ENCODE measurements around the gene CDC34. TPM values are rescaled to one million over a fixed set of nuclear protein-coding genes. Genes with fewer than 3 reads are reported as not detected.

CDC34 gene
- total RNA-seq, 1 donor from 2014 or later: 42.5 TPM

DNA sequence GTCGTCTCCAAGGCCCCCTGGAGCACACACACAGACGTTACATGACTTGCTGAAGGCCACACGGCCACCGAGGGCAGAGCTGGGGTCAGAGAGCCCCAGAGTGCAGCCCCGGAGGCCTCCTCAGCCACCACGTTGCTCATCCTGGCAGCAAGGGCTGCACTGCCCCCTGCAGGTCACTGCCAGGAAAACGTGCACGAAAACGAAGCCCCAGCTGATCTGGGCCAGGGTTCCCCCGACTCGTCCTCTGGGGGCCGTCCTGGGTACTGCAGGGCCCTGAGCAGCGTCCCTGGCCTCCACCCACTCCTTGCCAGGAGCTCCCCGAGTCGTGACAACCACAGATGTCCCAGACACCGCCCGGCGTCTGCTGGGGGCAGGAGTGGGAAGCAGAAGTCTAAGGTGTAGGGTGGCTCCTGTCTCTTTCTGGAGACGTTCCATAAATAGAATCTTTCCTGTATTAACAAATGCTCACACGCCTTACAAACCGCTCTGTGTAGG, 20.9 kb upstream of the CDC34 start:
- H3K27ac ChIP-seq: no peak overlapping the region
- H3K4me2 ChIP-seq: peak overlapping the region; percentile 69
- peak; percentile 94 for DNase-seq (ENCODE audit: low spot score)
- no peaks in the 10 kb centered on the region for H3K36me3 ChIP-seq
- Mint-ChIP-seq H3K9me3 (no peaks in the 10 kb centered on the region), H3K27ac (no peak overlapping the region), H3K36me3 (peaks cover 14% of the 10 kb centered on the region), H3K4me3 (peak overlapping the region; percentile 69), H3K27me3 (ENCODE audit: insufficient read depth, low read depth) (peaks cover 11% of the 10 kb centered on the region), H3K4me1 (peaks cover 38% of the 10 kb centered on the region)
- no peak for TF ChIP-seq EZH2phosphoT487 (IDR thresholded peaks at IDR 0.05)
- TF ChIP-seq, protein P1, sequence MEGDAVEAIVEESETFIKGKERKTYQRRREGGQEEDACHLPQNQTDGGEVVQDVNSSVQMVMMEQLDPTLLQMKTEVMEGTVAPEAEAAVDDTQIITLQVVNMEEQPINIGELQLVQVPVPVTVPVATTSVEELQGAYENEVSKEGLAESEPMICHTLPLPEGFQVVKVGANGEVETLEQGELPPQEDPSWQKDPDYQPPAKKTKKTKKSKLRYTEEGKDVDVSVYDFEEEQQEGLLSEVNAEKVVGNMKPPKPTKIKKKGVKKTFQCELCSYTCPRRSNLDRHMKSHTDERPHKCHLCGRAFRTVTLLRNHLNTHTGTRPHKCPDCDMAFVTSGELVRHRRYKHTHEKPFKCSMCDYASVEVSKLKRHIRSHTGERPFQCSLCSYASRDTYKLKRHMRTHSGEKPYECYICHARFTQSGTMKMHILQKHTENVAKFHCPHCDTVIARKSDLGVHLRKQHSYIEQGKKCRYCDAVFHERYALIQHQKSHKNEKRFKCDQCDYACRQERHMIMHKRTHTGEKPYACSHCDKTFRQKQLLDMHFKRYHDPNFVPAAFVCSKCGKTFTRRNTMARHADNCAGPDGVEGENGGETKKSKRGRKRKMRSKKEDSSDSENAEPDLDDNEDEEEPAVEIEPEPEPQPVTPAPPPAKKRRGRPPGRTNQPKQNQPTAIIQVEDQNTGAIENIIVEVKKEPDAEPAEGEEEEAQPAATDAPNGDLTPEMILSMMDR (IDR thresholded peaks at IDR 0.05): peak; percentile 100
- H3K4me3 ChIP-seq: peak overlapping the region; percentile 25
- no peak overlapping the region for H3K9ac ChIP-seq
- H3K9me3 ChIP-seq (ENCODE audit: low read depth): no peaks in the 10 kb centered on the region
- peaks cover 20% of the 10 kb centered on the region for H3K4me1 ChIP-seq
- no peak overlapping the region for H2AFZ ChIP-seq (replicated peaks)
- no peaks in the 10 kb centered on the region for H3K79me2 ChIP-seq (ENCODE audit: low read depth)
- no peaks in the 10 kb centered on the region for H3K27me3 ChIP-seq
- peaks cover 43% of the 10 kb centered on the region for H3F3A ChIP-seq (ENCODE audit: low read depth)
- peaks cover 16% of the 10 kb centered on the region for H4K20me1 ChIP-seq (ENCODE audit: low read depth)

DNA sequence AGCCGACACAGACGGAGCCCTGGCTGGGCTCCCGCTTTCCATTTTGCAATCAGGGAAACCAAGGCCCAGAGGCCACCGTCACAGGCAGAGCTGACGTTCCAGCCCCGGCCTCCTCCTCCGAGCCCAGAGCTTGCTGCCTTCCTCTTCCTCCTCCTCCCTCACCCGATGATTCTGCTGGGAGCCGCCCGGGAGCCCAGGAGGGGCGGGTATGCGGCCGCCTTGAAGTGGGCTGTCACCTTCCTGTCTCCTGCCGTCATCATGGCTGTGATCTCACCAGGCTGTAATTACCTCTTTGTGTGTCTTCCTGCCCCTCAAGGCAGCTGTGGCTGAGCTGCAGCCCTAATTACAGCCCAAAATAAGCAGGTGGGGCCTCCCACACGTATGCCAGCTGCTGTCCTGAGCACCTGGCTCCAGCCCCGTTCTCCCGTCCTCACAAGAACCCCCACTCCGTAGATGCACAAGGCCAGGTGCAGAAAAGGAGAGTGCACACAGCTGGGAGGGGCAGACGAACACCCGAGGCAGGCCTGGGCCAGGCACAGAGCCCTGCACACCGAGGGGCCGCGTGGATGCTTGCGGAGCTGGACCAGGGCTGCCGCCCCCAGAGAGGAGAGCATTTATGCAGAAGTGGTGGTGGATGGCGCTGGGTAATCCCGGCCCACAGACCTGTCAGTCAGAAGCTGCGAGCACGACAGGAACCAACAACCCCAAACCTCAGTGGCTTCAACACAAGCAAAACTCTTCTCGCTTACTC, 20.3 kb upstream of the CDC34 start:
- H2AFZ ChIP-seq (replicated peaks): no peak overlapping the region
- H3K36me3 Mint-ChIP-seq: peaks cover 14% of the 10 kb centered on the region
- H3K4me3 Mint-ChIP-seq: peak overlapping the region; percentile 46

DNA sequence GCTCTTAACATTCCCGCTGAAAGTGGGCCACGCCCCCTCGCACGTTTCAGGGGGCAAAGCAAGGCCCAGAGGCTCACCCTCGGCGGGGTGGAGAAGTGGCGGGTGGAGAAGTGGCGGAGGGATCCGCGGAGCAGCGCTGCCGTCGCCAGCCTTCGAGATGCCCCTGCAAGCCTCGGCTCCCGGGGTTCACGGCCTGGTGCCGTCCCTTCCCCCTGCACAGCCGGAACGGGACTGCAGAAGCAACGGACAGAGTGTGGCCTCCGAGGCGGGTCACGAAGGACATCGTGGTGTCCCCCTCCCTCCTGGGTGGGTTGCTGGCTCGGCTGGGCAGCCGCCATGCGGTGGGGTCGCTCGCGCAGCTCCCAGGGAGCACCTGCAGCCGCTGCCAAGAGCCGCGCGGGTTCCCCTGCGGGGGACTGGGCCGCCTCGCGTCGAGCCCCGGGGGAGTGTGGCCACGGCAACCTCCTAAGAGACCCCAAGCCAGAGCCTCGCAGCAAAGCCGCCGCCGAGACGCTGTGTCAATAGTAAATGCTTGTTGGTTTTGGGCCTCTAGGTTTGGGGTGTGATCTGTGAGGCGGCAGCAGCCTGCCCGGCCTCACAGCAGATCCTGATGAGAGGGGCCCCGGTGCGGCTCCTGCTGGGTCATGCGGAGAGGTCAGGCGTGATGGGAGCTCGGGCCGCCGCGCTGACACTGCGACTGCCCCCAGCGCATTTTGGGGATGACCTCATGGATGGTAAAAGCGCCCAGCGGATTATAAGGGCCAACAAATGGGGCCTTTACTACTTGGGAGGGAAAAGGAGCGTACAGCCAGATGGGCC, 18.8 kb upstream of the CDC34 start:
- Histone ChIP-seq H3K27me3 (no peaks in the 10 kb centered on the region), H3K9ac (no peak overlapping the region), H3K79me2 (ENCODE audit: low read depth) (no peaks in the 10 kb centered on the region), H2AFZ (replicated peaks) (no peak overlapping the region), H3K9me3 (ENCODE audit: low read depth) (no peaks in the 10 kb centered on the region), H3K27ac (peak overlapping the region; percentile 5), H3K4me1 (peaks cover 17% of the 10 kb centered on the region), H3F3A (ENCODE audit: low read depth) (peaks cover 45% of the 10 kb centered on the region), H3K4me2 (no peak overlapping the region), H3K36me3 (no peaks in the 10 kb centered on the region), H4K20me1 (ENCODE audit: low read depth) (peaks cover 16% of the 10 kb centered on the region), H3K4me3 (no peak overlapping the region)
- H3K4me1 Mint-ChIP-seq: peaks cover 49% of the 10 kb centered on the region
- H3K27ac Mint-ChIP-seq: no peak overlapping the region
- H3K9me3 Mint-ChIP-seq: no peaks in the 10 kb centered on the region
- H3K27me3 Mint-ChIP-seq (ENCODE audit: insufficient read depth, low read depth): peaks cover 17% of the 10 kb centered on the region
- H3K36me3 Mint-ChIP-seq: peaks cover 14% of the 10 kb centered on the region
- no peak for DNase-seq (ENCODE audit: low spot score)
- H3K4me3 Mint-ChIP-seq: peak overlapping the region; percentile 38
- TF ChIP-seq EZH2 (IDR thresholded peaks at IDR 0.05): no peak
- no peak for TF ChIP-seq EZH2phosphoT487 (IDR thresholded peaks at IDR 0.05)
- TF ChIP-seq, protein P1 (IDR thresholded peaks at IDR 0.05): no peak

More for the DNA sequence above, 20.3 kb upstream of the CDC34 start:
- H3K9me3 Mint-ChIP-seq: no peaks in the 10 kb centered on the region
- Histone ChIP-seq H3K27me3 (no peaks in the 10 kb centered on the region), H3K4me2 (peak overlapping the region; percentile 69), H3K36me3 (no peaks in the 10 kb centered on the region), H3K27ac (no peak overlapping the region), H4K20me1 (ENCODE audit: low read depth) (peaks cover 16% of the 10 kb centered on the region), H3F3A (ENCODE audit: low read depth) (peaks cover 44% of the 10 kb centered on the region), H3K4me1 (peaks cover 19% of the 10 kb centered on the region), H3K9me3 (ENCODE audit: low read depth) (no peaks in the 10 kb centered on the region), H3K4me3 (peak overlapping the region; percentile 25), H3K79me2 (ENCODE audit: low read depth) (no peaks in the 10 kb centered on the region), H3K9ac (no peak overlapping the region)
- peaks cover 41% of the 10 kb centered on the region for H3K4me1 Mint-ChIP-seq
- TF ChIP-seq EZH2 (IDR thresholded peaks at IDR 0.05) (no peak), EZH2phosphoT487 (IDR thresholded peaks at IDR 0.05) (no peak)
- TF ChIP-seq, protein P1 (IDR thresholded peaks at IDR 0.05): no peak
- peak; percentile 75 for DNase-seq (ENCODE audit: low spot score)
- H3K27me3 Mint-ChIP-seq (ENCODE audit: insufficient read depth, low read depth): peaks cover 11% of the 10 kb centered on the region
- peak overlapping the region; percentile 46 for H3K27ac Mint-ChIP-seq

Data from neural progenitor cell (in vitro differentiated cells).